Neural cell (in vitro differentiated cells): ENCODE results near the gene TSC22D3. TPM values are rescaled to one million over a fixed set of nuclear protein-coding genes. Genes with fewer than 3 reads are reported as not detected.

Experiments
- H2AFZ ChIP-seq: fragments of 200-600, 300-800 bp; sonication (generic), shearing (Covaris generic); 2 replicates; pipeline ENCODE4 v1.6.0; 2014; ENCODE audit warnings: low read depth, mild to moderate bottlenecking, antibody characterized with exemption, low read length, moderate library complexity
- H3F3A ChIP-seq: fragments of 200-600 bp; shearing (Covaris generic); 2 replicates; pipeline ENCODE4 v1.6.1; 2016; ENCODE audit warnings: mild to moderate bottlenecking, moderate library complexity, mixed read lengths, antibody characterized with exemption, low read length; ENCODE audit not compliant: insufficient read depth, poor library complexity, severe bottlenecking
- H3K27ac ChIP-seq: fragments of 200-600, 300-800 bp; sonication (generic), shearing (Covaris generic); 2 replicates; pipeline ENCODE4 v1.5.1; 2014; ENCODE audit warnings: mild to moderate bottlenecking, low read length, moderate library complexity
- H3K27me3 ChIP-seq: fragments of 300-800, 200-600 bp; sonication (generic), shearing (Covaris generic); 2 replicates; pipeline ENCODE4 v1.6.0; 2014; ENCODE audit warnings: mild to moderate bottlenecking, low read depth, low read length, moderate library complexity; ENCODE audit not compliant: insufficient read depth
- H3K36me3 ChIP-seq: fragments of 300-800, 200-600 bp; sonication (generic), shearing (Covaris generic); 2 replicates; pipeline ENCODE4 v1.5.1; 2014; ENCODE audit warnings: mild to moderate bottlenecking, antibody characterized with exemption, low read length, moderate library complexity; ENCODE audit not compliant: insufficient read depth
- H3K4me2 ChIP-seq: fragments of 300-800, 200-600 bp; sonication (generic), shearing (Covaris generic); 2 replicates; pipeline ENCODE4 v1.6.0; 2014; ENCODE audit warnings: mild to moderate bottlenecking, low read length
- H3K4me3 ChIP-seq: fragments of 300-800, 200-600 bp; sonication (generic), shearing (Covaris generic); 2 replicates; pipeline ENCODE4 v1.5.1; 2014; ENCODE audit warnings: mild to moderate bottlenecking, low read length, moderate library complexity
- H3K79me2 ChIP-seq: fragments of 200-600 bp; shearing (Covaris generic); replicated peaks from 2 replicates; pipeline ENCODE4 v1.6.0; 2014; ENCODE audit warnings: mild to moderate bottlenecking, low read length, moderate library complexity; ENCODE audit not compliant: insufficient read depth
- H3K9ac ChIP-seq: fragments of 300-800, 200-600 bp; sonication (generic), shearing (Covaris generic); 2 replicates; pipeline ENCODE4 v1.6.1; 2016; ENCODE audit warnings: mild to moderate bottlenecking, low read length, mixed read lengths
- H3K9me2 ChIP-seq: fragments of 200-600 bp; shearing (Covaris generic); 2 replicates; pipeline ENCODE4 v1.6.1; 2016; ENCODE audit warnings: mild to moderate bottlenecking, low read length, mixed read lengths; ENCODE audit not compliant: insufficient read depth
- H3K9me3 ChIP-seq: fragments of 200-600, 300-800 bp; sonication (generic), shearing (Covaris generic); 2 replicates; pipeline ENCODE4 v1.6.1; 2016; ENCODE audit warnings: mild to moderate bottlenecking, mixed run types, low read length, moderate library complexity, mixed read lengths
- H4K20me1 ChIP-seq: fragments of 200-600 bp; shearing (Covaris generic); 2 replicates; pipeline ENCODE4 v1.6.1; 2016; ENCODE audit warnings: mild to moderate bottlenecking, mixed run types; ENCODE audit not compliant: insufficient read depth
- EP300 ChIP-seq: fragments of 450-650 bp; conservative IDR thresholded peaks from 2 replicates; pipeline ENCODE4 v1.6.1; 2014; ENCODE audit warnings: antibody characterized with exemption, mild to moderate bottlenecking, moderate library complexity; ENCODE audit not compliant: poor library complexity, severe bottlenecking
- EZH2 ChIP-seq: fragments of 200-600, 300-800 bp; shearing (Covaris generic), sonication (generic); IDR thresholded peaks from 2 replicates; pipeline ENCODE4 v1.6.1; 2014; ENCODE audit warnings: antibody characterized with exemption, low read length, borderline replicate concordance, mild to moderate bottlenecking; ENCODE audit not compliant: insufficient read depth, poor library complexity, severe bottlenecking
- MXI1 ChIP-seq: fragments of 450-650 bp; conservative IDR thresholded peaks from 2 replicates; pipeline ENCODE4 v1.6.1; 2014; ENCODE audit warnings: antibody characterized with exemption, mild to moderate bottlenecking; ENCODE audit not compliant: poor library complexity, severe bottlenecking
- POLR2AphosphoS5 ChIP-seq: IDR thresholded peaks from 2 replicates; pipeline ENCODE4 v1.6.1; 2012
- RAD21 ChIP-seq: fragments of 450-650 bp; conservative IDR thresholded peaks from 2 replicates; pipeline ENCODE4 v1.6.1; 2014; ENCODE audit warnings: antibody characterized with exemption, mild to moderate bottlenecking, moderate library complexity
- REST ChIP-seq: IDR thresholded peaks from 2 replicates; pipeline ENCODE4 v1.6.1; 2012; ENCODE audit warnings: borderline replicate concordance
- SMC3 ChIP-seq: fragments of 450-650 bp; conservative IDR thresholded peaks from 2 replicates; pipeline ENCODE4 v1.6.1; 2014; ENCODE audit warnings: antibody characterized with exemption, mild to moderate bottlenecking, moderate library complexity; ENCODE audit not compliant: poor library complexity
- TAF1 ChIP-seq: IDR thresholded peaks from 2 replicates; pipeline ENCODE4 v1.6.1; 2012; ENCODE audit warnings: low read depth
- polyA plus RNA-seq: library from polyadenylated mRNA; depleted of rRNA; stranded (reverse); fragments of >200 nt; gene quantifications from 2 replicates; pipeline ENCODE4 v1.2.3, GENCODE V29; 2014
- TF ChIP-seq, protein P1 (sequence below): fragments of 450-650 bp; IDR thresholded peaks from 2 replicates; pipeline ENCODE4 v1.5.1; 2014; ENCODE audit warnings: antibody characterized with exemption, mild to moderate bottlenecking, moderate library complexity; ENCODE audit not compliant: poor library complexity, severe bottlenecking

TSC22D3 gene
- polyA plus RNA-seq, 1 donor from 2014 or later = 96.8 TPM

DNA sequence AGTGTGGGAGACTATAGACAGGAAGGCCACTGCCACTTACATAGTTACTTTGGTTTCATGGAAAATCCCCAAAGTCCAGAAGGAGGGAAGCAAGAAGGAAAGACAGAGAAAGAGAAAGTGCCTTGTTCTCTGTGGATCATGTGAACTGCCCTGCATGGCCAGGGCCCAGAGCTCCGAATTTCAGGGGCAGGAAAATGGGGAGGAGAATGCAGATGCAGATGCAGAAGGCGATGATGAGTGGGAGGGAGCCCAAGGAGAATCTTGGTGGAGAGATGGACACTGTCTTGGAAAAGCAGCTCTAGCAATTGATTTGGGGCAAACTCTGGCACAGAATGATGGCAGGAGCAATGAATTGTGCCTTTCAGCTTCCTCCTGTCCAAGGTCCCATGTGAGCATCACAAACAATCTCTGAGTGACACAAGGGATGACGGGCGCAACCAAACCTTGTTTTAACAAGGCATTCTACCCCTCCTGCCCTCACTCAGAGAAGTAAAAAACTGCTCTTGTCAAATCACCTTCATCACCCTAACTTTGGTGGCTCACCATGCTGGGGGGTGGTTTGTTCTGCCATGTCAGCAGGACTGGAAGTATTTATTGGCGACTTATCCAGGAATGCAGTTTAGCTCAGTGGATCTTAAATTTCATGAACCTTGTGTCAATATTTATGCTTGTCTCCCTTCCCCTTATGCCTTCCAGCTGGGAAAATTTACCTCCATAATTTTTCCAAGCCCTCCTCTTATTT is 53.5 kb downstream of the TSC22D3 start:
- Histone ChIP-seq H3K79me2 (no peaks in the 10 kb centered on the region), H3K9ac (no peak overlapping the region), H3K4me2 (no peak overlapping the region), H3K9me3 (no peaks in the 10 kb centered on the region), H3K27me3 (no peaks in the 10 kb centered on the region), H3K27ac (no peak overlapping the region), H4K20me1 (no peaks in the 10 kb centered on the region), H3F3A (no peaks in the 10 kb centered on the region), H3K36me3 (no peaks in the 10 kb centered on the region), H3K4me3 (no peak overlapping the region), H2AFZ (no peak overlapping the region), H3K9me2 (no peaks in the 10 kb centered on the region)
- no peak for TF ChIP-seq EZH2
- TF ChIP-seq REST = no peak
- no peak for TF ChIP-seq EP300
- no peak for TF ChIP-seq SMC3

DNA sequence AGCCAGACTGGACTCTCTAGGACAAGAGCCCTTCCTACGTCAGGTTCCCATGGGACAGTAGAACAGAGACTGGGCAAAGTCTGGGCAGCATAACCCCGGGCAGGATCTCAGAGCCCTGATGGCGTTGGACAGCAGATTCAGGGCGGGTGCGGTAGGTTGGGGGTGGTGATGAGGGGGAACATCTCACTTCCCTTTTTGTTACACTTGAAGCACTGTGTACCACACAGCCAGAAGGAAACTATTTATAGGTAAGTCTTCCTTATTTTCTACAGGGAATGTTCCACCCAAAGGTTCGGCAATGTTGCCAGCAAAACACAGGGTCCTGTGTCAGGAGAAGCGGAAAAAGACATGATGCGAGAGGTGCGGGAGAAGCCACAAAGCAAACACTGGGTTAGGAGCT is 54.3 kb downstream of the TSC22D3 start:
- no peaks in the 10 kb centered on the region for H3F3A ChIP-seq
- H3K9me3 ChIP-seq = no peaks in the 10 kb centered on the region
- H3K27me3 ChIP-seq = no peaks in the 10 kb centered on the region
- no peak overlapping the region for H3K9ac ChIP-seq
- TF ChIP-seq, protein P1, sequence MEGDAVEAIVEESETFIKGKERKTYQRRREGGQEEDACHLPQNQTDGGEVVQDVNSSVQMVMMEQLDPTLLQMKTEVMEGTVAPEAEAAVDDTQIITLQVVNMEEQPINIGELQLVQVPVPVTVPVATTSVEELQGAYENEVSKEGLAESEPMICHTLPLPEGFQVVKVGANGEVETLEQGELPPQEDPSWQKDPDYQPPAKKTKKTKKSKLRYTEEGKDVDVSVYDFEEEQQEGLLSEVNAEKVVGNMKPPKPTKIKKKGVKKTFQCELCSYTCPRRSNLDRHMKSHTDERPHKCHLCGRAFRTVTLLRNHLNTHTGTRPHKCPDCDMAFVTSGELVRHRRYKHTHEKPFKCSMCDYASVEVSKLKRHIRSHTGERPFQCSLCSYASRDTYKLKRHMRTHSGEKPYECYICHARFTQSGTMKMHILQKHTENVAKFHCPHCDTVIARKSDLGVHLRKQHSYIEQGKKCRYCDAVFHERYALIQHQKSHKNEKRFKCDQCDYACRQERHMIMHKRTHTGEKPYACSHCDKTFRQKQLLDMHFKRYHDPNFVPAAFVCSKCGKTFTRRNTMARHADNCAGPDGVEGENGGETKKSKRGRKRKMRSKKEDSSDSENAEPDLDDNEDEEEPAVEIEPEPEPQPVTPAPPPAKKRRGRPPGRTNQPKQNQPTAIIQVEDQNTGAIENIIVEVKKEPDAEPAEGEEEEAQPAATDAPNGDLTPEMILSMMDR = no peak
- TF ChIP-seq REST (no peak), EP300 (no peak), SMC3 (no peak), EZH2 (no peak), POLR2AphosphoS5 (no peak), TAF1 (no peak), RAD21 (no peak), MXI1 (no peak)
- no peaks in the 10 kb centered on the region for H3K36me3 ChIP-seq
- no peaks in the 10 kb centered on the region for H4K20me1 ChIP-seq
- no peak overlapping the region for H2AFZ ChIP-seq
- H3K4me3 ChIP-seq = no peak overlapping the region
- H3K27ac ChIP-seq = no peak overlapping the region
- no peaks in the 10 kb centered on the region for H3K9me2 ChIP-seq
- H3K4me2 ChIP-seq = no peak overlapping the region
- H3K79me2 ChIP-seq = no peaks in the 10 kb centered on the region
